ENCODE results near the gene LRRC8B. TPM values are rescaled to one million over a fixed set of nuclear protein-coding genes. Genes with fewer than 3 reads are reported as not detected.

The LRRC8B gene
- total and polyA plus RNA-seq, 2 of the 8 experiments (the other 6 are each of a cell fraction or from before 2014, with no cell fraction given) = 18.4 to 29.2 TPM

GRCh38 chr1:89604414-89604735 lies 79.7 kb downstream of the LRRC8B start (continued):
- TF ChIP-seq CHD7 (IDR thresholded peaks at IDR 0.05; ENCODE audit: insufficient replicate concordance, low read length) (no peak), NRF1 (IDR thresholded peaks at IDR 0.05; ENCODE audit: low read depth, low read length) (no peak), SUZ12 (IDR thresholded peaks at IDR 0.05; ENCODE audit: low read length) (no peak)

Measured in H1 (cell line).